ENCODE results near the gene ZNF275.
A peak's percentile ranks its signal among the peaks of the same experiment; 100 is the strongest.
"Not testable (repeated sequence)": the region's sequence is repeated elsewhere in the genome, so short reads cannot be mapped to it uniquely, and the experiment has no call there.

ZNF275 gene

GRCh38 chrX:153333821-153334653, at the start of gene ZNF275:
ZNF275 (plus strand) TSS chrX:153334153; CDS start chrX:153336680, 2,527 bp downstream.
- peak; percentile 80 to 81 for DNase-seq

GRCh38 chrX:153285678-153286077, 48.3 kb upstream of the ZNF275 start:
- not testable (repeated sequence) for DNase-seq

- not testable (repeated sequence) for DNase-seq
These were observed 45.1 kb upstream of the ZNF275 start for GRCh38 chrX:153288807-153289206.

- not testable (repeated sequence) for DNase-seq
These were observed 40.4 kb upstream of the ZNF275 start for GRCh38 chrX:153293485-153294071.

GRCh38 chrX:153297376-153297775, 36.6 kb upstream of the ZNF275 start:
- no peak for DNase-seq

GRCh38 chrX:153299855-153300254, 34.1 kb upstream of the ZNF275 start:
- DNase-seq: no peak

- no peak for DNase-seq
These were observed 32.2 kb upstream of the ZNF275 start for GRCh38 chrX:153301746-153302145.

- DNase-seq: no peak
These were observed 31.2 kb upstream of the ZNF275 start for GRCh38 chrX:153302796-153303195.

- DNase-seq: no peak
These were observed 30.4 kb upstream of the ZNF275 start for GRCh38 chrX:153303276-153304262.

- no peak for DNase-seq
These were observed 28.8 kb upstream of the ZNF275 start for GRCh38 chrX:153304988-153305736.

- DNase-seq: no peak
These were observed 28.0 kb upstream of the ZNF275 start for GRCh38 chrX:153305972-153306371.

- DNase-seq: no peak
These were observed 27.3 kb upstream of the ZNF275 start for GRCh38 chrX:153306527-153307115.

GRCh38 chrX:153307276-153308178, 26.4 kb upstream of the ZNF275 start:
- no peak for DNase-seq

- DNase-seq: no peak
These were observed 23.1 kb upstream of the ZNF275 start for GRCh38 chrX:153310901-153311300.

- no peak for DNase-seq
These were observed 21.9 kb upstream of the ZNF275 start for GRCh38 chrX:153312041-153312440.

GRCh38 chrX:153312842-153313241, 21.1 kb upstream of the ZNF275 start:
- DNase-seq: no peak

GRCh38 chrX:153317306-153317705, 16.6 kb upstream of the ZNF275 start:
- DNase-seq: no peak

- DNase-seq: no peak
These were observed 15.8 kb upstream of the ZNF275 start for GRCh38 chrX:153317996-153318722.

GRCh38 chrX:153318811-153319210, 15.1 kb upstream of the ZNF275 start:
- no peak for DNase-seq
